GM19324 (cell line): ENCODE data around the gene LIMS1.
"Not testable (repeated sequence)": the region's sequence is repeated elsewhere in the genome, so short reads cannot be mapped to it uniquely, and the experiment has no call there.

Experiments used
- ATAC-seq: cut with Tn5 transposase; IDR thresholded peaks from one replicate; pipeline ENCODE4 v1.9.1; 2021; ENCODE audit warnings: mild to moderate bottlenecking, moderate library complexity; ENCODE audit not compliant: unreplicated experiment, low FRiP score

LIMS1 gene

DNA sequence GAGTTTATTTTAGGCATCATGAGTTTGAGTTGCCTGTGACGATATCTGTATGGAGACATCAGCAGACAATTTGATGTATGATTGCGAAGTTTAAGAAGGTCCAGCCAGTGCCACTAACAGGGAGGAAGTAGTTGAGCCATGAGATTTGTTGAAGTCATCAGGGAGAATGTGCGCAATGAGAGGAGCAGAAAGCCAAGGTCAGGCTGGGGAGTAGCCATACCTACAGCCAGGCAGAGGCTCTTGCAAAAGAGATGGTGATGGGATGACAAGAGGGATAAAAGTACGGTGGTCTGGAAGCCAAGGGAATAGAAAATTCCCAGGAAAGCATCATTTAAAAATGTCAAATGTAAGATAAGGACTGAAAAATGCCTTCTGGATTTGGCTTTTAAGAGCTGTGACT is 51.2 kb downstream of the LIMS1 start:
- ATAC-seq = no peak

DNA sequence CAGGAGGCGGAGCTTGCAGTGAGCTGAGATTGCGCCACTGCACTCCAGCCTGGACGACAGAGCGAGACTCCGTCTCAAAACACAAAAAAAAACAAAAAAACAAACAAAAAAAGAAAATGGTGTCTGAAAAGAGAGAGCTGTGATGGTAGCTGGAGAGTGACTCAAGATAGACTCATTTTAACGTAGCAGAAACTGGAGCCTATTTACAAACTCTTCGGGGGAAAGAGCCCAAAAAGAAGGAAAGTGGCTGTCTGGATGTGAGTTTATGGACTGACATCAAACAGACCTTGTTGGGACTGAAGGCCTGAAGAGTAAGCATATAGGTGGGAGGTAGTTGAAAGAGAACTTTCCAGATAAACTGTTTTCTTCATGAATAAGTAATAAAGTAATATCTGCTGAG is 51.8 kb downstream of the LIMS1 start:
- no peak for ATAC-seq

DNA sequence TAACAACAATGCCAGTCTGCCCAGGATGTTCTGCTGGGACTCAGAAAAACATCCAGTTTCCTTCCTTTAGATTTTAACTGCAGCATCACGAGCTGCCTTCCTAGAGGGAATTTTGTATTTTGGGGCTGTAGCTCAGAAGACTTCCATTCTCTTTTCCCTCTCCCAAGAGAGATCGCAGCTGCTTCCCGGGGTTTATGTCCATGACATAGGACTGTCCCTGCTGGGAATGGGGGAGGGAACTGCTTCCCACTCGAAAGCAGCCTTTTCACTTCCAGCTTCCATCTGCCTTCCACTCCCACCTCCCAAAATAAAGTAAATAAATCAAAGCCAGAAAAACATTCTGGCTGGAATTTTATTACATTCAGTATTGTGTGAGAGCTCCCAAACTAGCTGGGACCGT is 52.4 kb downstream of the LIMS1 start:
- ATAC-seq = no peak

DNA sequence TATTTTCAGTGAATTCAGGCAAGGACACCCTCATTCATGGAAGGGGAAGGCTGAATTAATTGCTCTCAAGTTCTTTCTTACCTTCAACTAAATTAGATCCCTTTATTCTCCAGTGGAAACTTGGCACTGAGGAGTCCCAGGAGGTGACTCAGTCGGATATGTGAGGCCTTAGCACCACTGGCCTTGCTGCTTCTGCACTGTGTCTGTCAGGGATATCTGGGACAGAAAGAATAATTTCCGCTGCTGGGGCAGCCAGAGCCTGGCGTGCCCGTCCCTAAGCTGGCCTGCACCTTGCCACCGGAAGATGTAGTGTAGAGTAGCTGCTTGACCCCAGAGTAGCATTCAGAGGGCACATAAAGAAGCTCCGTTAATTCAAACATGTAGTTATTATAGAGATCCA is 53.4 kb downstream of the LIMS1 start:
- ATAC-seq = no peak

DNA sequence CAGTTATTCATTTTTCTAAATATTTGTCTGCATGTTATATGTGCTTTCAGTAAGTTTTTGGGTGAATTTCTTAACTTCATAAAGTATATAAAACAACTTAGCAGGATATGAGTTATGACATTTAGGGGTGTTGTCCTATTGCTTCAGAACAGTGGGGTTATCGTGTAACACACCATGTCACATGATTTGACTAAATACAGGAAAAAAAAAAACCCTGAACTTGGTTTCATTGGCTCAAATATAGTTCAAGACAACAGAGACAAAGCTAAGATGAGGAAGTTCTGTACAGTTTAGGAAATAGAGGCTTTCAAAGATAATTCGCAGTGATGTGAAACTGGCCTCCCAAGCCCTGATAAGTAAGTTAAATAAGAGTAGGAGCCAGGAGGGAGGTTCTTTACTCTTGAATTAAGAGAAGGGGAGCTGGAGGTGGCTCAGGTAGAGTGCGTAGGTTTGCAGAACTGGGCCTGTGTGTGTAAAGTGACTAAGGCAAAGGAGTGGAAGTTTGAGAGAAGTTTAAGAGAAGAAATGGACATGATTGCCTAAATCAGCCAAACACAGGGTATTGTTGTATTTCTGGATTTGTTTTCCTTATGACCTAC is 53.9 kb downstream of the LIMS1 start:
- ATAC-seq = peak; percentile 47

DNA sequence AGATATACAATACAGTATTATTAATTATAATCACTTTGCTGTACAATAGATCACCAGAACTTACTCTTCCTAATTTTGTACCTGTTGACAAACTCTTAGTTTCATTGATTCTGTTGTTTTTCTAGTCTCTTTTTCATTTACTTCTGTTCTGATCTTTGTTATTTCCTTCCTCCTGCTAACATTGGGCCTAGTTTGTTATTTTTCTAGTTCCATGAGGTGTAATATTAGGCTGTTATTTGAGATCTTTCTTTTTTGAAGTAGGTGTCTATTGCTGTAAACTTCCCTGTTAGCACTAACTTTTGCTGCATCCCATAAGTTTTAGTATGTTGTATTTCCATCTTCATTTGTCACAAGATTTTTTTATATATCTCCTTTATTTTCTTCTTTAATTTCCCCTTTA is 55.1 kb downstream of the LIMS1 start:
- ATAC-seq = no peak

DNA sequence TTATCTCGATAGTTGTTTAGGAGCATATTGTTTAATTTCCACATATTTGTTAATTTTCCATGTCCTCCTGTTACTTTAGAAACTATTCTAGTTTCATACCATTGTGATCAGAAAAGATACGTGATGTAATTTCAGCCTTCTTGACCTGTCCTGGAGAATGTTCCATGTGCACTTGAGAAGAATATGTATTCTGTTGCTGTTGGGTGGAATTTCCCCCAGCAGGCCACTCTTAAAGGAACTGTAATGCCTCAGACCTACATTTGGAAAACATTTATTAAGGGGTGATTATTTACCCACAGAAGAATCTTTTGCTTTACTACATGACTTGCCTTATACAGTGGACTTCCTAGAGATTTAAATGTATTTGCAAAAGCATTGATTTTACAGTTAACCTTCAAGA is 55.5 kb downstream of the LIMS1 start:
- ATAC-seq = no peak

DNA sequence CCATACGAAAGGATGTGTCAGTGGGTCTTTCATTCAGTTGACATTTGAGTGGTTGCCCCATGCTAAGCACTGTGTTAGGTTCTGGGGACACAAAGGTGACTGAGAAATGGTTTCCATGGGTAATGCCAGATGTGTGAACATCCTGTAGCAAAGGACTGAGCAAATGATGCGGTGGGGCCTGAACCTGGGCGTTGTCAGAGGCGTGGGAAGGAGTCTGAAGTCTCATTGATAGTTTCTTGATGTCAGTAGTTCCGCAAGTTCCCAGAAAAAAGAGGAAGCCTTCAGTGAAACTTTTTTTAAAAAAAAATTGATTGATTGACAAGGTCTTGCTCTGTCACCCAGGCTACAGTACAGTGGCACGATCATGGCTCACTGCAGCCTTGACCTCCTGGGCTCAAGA is 56.9 kb downstream of the LIMS1 start:
- ATAC-seq = no peak

DNA sequence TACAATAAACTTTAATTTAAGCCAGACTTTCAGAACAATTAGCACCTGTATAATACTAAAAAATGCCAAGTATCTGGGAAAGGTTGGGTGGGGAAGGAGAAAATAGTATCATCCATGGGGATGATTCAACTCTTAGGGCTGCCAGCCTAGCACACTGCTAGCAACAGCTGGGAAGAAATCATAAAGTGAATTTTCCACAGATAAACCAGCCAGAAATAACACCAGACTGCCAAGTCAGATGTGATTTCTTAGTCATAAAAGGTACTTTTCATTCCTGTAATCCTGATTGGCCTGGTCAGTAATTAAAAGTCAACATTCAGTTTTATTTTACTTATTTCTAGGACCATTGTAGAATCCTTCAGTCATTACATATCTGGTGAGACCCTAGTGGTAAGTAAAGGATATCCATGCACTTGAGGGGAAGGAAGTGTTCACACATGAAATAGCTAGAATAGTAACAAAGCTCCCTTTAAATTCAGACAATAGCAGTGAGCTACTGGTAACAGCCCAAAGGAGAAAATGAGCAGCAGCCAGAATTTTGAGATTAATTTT is 59.4 kb downstream of the LIMS1 start:
- ATAC-seq = no peak

DNA sequence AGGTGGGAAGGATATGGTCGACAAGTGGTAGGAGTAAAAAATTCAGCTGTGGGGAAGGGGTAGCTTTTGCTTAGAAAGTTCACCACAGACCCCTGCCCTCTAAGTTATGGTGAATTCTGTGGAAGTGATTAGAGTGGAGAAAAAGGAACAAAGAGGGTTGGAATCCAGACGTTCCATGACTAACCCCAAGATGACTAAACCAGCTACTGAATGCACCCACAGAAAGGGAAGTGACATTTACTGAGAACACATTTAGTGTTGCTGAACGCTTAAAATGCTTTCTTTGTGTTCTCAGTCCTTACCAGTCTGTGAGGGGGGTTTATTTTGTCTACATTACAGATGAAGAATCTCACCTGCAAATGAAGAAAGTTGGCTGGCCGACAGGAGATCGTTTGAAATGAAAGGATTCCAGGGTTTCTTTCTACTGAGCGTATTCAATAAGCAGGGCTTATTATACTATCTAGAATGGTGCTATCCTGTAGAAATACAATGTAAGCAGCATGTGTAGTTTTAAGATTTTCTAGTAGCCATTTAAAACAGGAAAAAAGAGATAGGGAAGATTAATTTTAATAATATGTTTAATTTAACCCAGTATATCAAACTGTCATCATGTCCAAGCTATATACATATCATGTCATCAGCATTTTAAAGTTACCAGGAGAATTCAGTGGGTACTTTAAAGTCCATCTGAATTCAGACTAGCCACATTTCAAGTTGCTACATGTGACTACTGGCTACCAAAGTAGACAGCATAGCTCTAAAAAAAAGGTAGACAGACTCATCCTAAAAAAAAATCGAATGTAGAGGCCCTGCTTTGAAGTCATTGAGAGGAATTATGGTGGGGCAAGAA is 60.1 kb downstream of the LIMS1 start:
- ATAC-seq = peak; percentile 80

DNA sequence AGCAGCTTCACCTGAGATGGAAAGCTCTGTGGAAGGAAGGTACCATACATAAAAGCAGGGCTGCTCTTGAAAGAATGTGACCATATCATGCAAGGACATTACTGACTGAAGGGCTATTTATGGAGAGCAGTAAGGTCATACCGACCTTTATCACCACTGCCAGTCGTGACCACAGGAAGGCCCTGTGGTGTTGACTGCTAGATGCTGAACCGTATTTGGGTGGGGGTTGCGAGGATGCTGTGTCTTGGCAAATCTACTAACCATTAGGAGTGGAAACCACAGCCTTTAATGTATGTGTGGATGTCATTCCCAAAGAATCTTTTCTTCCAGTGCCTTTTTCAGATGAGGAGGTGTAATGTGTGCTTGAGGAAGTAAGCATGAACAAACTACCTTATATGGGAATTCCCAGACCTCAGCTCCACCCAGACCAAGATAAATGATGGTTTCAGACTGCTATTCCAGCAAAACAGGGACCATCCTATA is 60.8 kb downstream of the LIMS1 start:
- peak; percentile 68 for ATAC-seq

DNA sequence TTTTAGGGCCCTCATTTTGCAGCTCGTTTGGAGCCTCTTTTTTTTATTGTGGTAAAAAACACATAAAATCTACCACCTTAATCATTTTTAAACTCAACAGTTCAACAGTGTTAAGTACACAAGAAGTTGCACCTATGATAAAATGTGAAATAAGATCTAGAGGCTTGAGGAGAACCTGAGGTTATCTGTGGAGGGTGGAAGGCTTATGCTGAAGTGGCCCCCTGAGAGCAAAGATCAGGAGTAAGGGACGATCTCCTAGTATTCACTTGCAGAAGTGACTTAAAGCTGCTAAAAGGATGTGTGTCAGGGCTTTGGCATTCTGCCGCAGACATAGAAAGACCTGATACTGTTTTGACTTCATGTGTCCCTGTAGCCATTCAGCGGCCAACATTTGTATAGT is 61.5 kb downstream of the LIMS1 start:
- ATAC-seq = not testable (repeated sequence)

DNA sequence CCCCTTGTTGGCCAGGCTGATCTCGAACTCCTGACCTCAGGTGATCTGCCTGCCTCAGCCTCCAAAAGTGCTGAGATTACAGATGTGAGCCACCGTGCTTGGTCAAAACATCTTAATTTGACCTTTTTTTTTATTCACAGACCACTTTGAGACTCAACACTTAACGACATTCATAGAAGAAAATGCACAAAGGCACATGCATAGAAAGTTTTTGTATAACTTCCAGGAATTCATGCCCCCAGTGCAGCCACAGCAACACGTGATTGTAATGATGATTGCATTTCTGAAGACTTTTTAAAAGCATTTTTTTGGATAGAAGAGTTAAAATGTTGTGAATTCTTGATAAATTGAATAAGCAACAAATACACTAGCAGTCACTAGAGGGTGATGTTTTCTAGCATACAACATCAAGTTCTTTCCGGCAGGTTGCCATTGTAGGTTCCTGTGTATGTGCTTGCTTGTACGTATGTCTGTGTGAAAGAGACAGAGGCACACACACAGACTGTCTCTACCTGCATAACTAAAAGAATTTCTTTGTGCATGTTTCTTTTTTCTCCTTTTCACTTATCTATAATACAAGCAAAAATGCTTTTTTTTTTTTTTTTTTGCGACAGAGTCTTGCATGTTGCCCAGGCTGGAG is 63.0 kb downstream of the LIMS1 start:
- not testable (repeated sequence) for ATAC-seq

DNA sequence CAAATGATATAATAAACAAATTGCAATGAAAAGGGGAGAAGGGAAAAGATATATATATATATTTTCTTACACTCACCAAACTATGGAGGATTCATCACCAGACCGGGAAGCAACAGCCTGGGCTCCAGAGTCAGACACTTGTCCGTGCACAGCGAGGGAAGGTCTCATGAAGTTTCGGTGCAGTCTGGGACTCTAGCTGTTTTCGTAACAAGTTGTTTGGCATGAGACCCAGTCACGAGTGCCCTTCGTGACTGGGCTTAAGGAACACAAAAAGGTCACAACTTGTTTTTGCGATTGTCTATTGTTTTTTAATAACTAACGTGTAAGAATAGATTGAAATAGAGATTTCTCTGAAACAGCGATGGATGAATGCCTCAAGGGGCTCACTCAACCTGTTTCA is 66.9 kb downstream of the LIMS1 start:
- ATAC-seq = not testable (repeated sequence)

DNA sequence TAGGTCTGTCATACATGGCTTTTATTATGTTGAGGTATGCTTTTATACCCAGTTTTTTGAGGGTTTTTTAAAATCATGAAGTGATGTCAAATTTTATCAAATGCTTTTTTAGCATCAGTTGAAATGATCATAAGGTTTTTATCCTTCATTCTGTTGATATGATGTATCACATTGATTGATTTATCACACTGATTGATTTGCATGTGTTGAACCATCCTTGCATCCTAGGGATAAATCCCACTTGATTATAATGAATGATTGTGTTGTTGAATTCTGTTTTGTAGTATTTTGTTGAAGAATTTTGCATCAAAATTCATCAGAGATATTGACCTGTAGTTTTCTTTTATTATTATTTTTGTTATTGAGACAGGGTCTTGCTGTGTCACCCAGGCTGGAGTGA is 68.2 kb downstream of the LIMS1 start:
- no peak for ATAC-seq

DNA sequence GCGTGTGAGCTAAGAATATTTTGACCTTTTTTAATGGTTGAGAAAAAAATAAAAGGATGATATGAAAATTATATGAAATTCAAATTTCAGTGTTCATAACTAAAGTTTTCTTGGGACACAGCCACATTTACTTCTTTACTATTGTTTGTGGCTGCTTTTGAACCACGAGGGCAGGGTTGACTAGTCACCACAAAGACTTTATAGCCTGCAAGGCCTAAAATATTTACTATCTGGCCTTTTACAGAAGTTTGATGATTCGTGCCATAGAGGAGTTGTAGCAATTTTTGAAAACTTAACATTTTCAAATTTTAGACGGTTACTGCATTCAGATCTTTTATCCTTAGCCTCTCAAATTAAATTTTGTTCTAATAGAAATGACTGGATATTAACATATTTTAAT is 69.9 kb downstream of the LIMS1 start:
- ATAC-seq = no peak

DNA sequence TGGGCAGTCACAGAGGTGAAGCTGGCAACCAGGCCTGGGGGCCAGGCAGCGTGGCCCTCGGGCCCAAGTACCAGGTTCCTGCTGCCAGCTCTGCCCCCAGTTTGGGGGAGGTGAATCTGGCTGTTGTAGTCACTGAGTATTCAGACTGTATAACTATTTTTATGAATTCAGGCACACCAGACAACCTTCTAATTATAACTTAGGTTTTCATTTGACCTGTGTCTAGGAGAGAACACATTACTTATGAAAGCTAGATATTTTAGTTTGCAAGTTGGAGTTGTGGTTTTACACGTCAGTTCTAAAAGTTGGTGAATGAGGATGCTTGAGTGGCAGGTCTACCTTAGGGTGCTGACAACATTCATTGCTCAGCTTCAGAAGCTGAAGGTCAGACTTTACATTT is 71.7 kb downstream of the LIMS1 start:
- peak; percentile 48 for ATAC-seq

DNA sequence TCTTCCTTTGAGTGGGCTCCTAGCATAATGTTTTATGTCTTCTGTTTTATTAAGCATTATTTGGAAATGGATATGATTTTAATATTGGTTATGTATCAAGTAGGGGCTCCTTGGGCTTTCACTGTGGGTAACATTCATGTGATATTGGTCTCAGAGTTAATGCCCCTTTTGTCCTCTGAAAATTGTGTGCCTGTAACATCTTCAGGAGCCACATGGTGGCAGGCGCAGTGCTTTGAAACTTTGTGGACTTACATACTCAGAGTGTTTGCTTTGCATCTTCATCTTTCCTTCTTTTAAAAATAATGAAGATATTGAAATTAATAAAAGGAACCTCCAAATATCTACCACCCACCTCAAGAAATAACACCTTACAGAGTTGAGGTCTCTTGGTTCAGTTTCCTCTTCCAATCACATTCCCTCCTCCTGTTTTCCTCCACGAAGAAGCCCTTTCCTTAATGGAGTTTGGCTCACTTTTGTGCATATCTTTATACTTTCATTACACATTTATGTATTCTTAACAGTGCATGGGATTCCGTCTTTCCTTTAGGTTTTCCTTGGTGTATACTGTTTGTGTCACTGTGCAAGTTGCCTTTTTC is 73.5 kb downstream of the LIMS1 start:
- no peak for ATAC-seq

DNA sequence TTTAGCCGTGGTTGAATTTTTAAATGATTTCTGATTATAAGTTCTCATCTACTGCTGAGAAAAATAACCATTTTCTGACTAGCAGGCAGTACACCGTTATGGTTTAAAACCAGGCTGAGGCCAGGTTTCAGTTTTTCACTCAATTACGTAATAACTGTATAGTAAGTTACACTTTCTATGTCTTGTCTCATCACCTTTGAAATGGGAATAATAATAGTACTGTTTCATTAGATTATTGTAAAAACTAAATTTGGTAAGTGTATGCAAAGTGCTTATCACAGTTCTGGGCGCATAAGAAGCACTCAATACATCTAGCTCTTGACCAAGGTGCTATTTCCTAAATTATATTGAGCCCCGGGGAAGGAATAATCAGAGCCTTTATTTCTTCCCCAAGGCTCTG is 76.8 kb downstream of the LIMS1 start:
- ATAC-seq = no peak

DNA sequence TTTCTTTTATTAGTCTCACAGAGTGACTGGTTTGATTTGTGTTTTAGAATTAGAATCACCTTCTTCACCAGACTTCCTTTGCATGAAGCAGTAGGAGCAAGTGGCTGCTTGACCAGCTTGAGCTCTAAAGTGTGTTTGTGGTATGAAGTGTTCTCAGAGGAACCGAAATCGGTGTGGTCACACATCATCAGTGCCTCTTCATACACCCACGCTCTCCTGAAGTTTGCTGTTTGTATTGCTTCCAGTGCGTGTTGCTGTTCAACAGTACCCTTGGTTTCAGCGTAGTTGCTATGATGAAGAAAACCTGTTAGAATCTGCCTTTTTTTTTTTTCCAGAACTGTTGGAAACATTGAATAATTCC is 77.9 kb downstream of the LIMS1 start:
- ATAC-seq = peak; percentile 77
